Esophagus muscularis mucosa (tissue), 4 donors: Measurements from ENCODE around the gene BCL11B. TPM values are rescaled to one million over a fixed set of nuclear protein-coding genes. Genes with fewer than 3 reads are reported as not detected.

Source experiments
- DNase-seq: peaks from one replicate; pipeline ENCODE4 v3.0.0-alpha.2; 2017; ENCODE audit errors: extremely low spot score
- H3K27ac ChIP-seq, 4 donors: fragments of 200-600 bp; sonication (generic); replicated peaks in 1 of 4; 1 replicate in 3 of 4; 2 replicates in 1 of 4; pipeline ENCODE4 v1.5.1; 2016 to 2019; ENCODE audit warnings: mild to moderate bottlenecking in 1 of 4
- H3K27me3 ChIP-seq, 4 donors: fragments of 200-600 bp; sonication (generic); one replicate each; pipeline versions ENCODE4 v1.5.1 to v1.6.0; 2016 to 2019
- H3K36me3 ChIP-seq, 4 donors: fragments of 200-600 bp; sonication (generic); one replicate each; pipeline ENCODE4 v1.5.1; 2016 to 2019
- H3K4me1 ChIP-seq, 4 donors: fragments of 200-600 bp; sonication (generic); one replicate each; pipeline ENCODE4 v1.5.1; 2016 to 2019
- H3K4me3 ChIP-seq, 4 donors: fragments of 200-600 bp; sonication (generic); 1 replicate in 2 of 4; 2 replicates in 2 of 4; pipeline ENCODE4 v1.5.1; 2016 to 2019; ENCODE audit warnings: mild to moderate bottlenecking in 4 of 4, moderate library complexity in 1 of 4
- H3K9me3 ChIP-seq, 4 donors: fragments of 200-600 bp; sonication (generic); 1 replicate in 3 of 4; 2 replicates in 1 of 4; pipeline ENCODE4 v1.5.1; 2016 to 2019
- EP300 ChIP-seq: sonication (generic); formaldehyde crosslinking; IDR thresholded peaks from one replicate; pipeline ENCODE4 v1.6.1; 2017; ENCODE audit warnings: antibody characterized with exemption
- POLR2A ChIP-seq: fragments of 450-650 bp; IDR thresholded peaks from one replicate; pipeline ENCODE4 v1.6.1; 2017; ENCODE audit warnings: antibody characterized with exemption, moderate library complexity, mild to moderate bottlenecking, low read depth
- POLR2AphosphoS5 ChIP-seq, 2 donors: sonication (generic); formaldehyde crosslinking; IDR thresholded peaks; one replicate each; pipeline ENCODE4 v1.6.1; 2017; ENCODE audit warnings: antibody characterized with exemption in 2 of 2
- WGBS: methylation state at CpG from one replicate; pipeline ENCODE4 v1.1.5; 2018; 5-methylcytosine and 5-hydroxymethylcytosine counted together
- intact Hi-C: fragments of 100-400 bp; cut with DNase I; formaldehyde crosslinking; loops from one replicate; pipeline ENCODE4 v1.15.1; 2023
- total RNA-seq, 4 donors: library from RNA; depleted of rRNA; stranded (reverse); fragments of >200 nt; gene quantifications; one replicate each; pipeline versions ENCODE4 v1.1.0 to v1.2.1, GENCODE V29; 2016
- TF ChIP-seq, protein P1 (sequence below), 3 experiments: fragments of 200-600 bp in 2 of 3; fragments of 450-650 bp in 1 of 3; sonication (generic) in 2 of 3; IDR thresholded peaks; one replicate each; pipeline ENCODE4 v1.5.1; 2017 to 2019; ENCODE audit warnings: antibody characterized with exemption in 3 of 3, mild to moderate bottlenecking in 2 of 3, moderate library complexity in 1 of 3

The BCL11B gene
- total RNA-seq, 4 donors from 2014 or later, result 0.34 to 0.65 (median 0.46) TPM

DNA sequence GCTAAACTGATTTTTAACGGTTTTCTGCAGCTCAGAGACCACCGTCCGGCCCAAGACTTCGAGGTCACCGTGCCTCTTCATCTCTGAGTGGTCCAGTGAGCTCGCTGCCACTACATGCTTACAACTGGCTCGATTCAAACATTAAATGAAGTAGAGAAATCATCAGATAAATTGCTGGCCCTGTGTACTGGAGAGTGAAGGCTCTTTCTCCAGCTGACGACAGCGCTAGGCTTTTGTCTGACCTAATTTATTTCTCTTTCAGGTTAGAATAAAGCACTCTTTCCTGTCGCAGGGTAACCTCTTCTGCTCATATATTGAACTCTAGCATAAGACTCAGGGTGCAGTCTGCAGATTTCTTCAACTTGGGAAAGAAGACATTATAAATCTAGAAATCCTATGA, 6.4 kb downstream of the BCL11B start:
- TF ChIP-seq POLR2AphosphoS5 (IDR thresholded peaks at IDR 0.05), result no peak
- TF ChIP-seq EP300, result no peak
- TF ChIP-seq, protein P1, sequence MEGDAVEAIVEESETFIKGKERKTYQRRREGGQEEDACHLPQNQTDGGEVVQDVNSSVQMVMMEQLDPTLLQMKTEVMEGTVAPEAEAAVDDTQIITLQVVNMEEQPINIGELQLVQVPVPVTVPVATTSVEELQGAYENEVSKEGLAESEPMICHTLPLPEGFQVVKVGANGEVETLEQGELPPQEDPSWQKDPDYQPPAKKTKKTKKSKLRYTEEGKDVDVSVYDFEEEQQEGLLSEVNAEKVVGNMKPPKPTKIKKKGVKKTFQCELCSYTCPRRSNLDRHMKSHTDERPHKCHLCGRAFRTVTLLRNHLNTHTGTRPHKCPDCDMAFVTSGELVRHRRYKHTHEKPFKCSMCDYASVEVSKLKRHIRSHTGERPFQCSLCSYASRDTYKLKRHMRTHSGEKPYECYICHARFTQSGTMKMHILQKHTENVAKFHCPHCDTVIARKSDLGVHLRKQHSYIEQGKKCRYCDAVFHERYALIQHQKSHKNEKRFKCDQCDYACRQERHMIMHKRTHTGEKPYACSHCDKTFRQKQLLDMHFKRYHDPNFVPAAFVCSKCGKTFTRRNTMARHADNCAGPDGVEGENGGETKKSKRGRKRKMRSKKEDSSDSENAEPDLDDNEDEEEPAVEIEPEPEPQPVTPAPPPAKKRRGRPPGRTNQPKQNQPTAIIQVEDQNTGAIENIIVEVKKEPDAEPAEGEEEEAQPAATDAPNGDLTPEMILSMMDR (IDR thresholded peaks at IDR 0.05), result no peak
- no peak for TF ChIP-seq POLR2A
- H3K27me3 ChIP-seq, result peaks cover 0 to 92% (median 36%) of the 10 kb centered on the region in 4 donors
- H3K4me1 ChIP-seq, result peaks cover 9 to 18% (median 15%) of the 10 kb centered on the region in 4 donors
- H3K9me3 ChIP-seq, result no peaks in the 10 kb centered on the region
- H3K4me3 ChIP-seq, result no peak overlapping the region
- no peak for DNase-seq
- intact Hi-C loops, result no loop called here
- no peaks in the 10 kb centered on the region for H3K36me3 ChIP-seq
- 84% methylated on average over 10 of the region's 10 CpGs for WGBS
- H3K27ac ChIP-seq, result no peak overlapping the region

DNA sequence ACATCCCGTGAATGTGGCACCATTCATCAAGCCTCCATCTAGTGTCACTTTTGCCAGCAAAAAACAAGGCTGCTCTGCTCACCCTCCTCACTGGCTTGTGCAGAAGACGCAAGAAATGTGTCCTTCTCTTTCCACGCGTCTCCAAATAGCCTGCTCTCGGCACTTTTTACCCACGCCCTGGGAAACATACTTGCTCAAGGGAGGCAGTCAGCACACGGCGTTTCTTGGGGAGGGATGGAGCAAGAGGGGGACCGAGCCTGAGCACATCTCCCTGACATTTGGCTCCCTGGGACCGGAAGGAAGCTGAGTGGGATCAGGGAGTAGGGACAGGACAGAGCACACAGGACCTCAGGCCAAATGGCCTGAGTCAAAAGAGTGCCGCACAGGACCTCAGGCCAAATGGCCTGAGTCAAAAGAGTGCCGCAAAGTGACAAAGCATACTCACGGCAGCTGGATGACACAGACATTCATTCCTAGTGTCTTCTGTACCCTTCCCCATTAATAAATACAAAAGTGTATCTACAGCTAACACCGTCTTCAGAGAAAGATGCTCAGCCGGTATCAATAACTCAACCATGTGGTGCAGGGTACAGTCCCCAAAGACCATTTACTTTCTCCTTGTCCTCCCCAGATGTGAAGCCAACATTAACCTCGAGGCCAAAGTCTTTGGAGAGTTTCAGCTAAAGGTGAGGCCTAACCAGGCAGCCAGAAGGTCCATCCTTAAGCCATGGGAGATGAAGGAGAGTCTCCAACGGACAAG, 7.1 kb downstream of the BCL11B start:
- intact Hi-C loops, result no loop called here
- Histone ChIP-seq H3K36me3 (no peaks in the 10 kb centered on the region), H3K4me3 (no peak overlapping the region), H3K9me3 (no peaks in the 10 kb centered on the region), H3K4me1 (peaks cover 2 to 12% (median 8%) of the 10 kb centered on the region in 4 donors), H3K27me3 (peaks cover 0 to 87% (median 30%) of the 10 kb centered on the region in 4 donors), H3K27ac (no peak overlapping the region)
- no peak for DNase-seq
- TF ChIP-seq EP300 (no peak), POLR2A (no peak), POLR2AphosphoS5 (IDR thresholded peaks at IDR 0.05) (no peak)
- TF ChIP-seq, protein P1 (IDR thresholded peaks at IDR 0.05), result no peak
- 75% methylated on average over 16 of the region's 17 CpGs for WGBS

GRCh38 chr14:99263564-99264330, 8.2 kb downstream of the BCL11B start:
- peaks cover 0 to 82% (median 19%) of the 10 kb centered on the region in 4 donors for H3K27me3 ChIP-seq

DNA sequence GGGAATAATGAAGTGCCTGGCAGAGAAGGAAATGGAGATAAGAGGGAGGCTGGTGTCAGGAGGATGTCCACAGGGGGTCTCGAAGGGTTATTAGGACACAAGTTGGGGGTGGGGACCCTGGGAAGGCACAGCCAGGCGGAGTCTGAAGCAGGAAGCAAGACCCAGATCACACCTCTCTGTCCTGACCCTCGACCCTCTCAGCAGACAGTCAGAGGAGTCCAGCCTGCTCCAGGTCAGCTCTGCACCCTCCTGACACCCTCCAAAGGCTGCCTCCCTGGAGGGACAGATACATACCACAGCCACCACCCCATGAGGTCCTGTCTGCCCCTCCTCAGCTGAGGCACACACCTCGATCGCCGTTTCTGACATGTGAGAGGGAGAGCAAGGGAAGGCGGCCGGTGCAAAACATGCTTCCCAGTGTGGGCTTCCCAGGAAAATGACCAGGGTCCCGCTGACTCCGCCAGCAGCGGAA, 9.0 kb downstream of the BCL11B start:
- no peak for TF ChIP-seq EP300
- TF ChIP-seq, protein P1 (IDR thresholded peaks at IDR 0.05), result no peak
- TF ChIP-seq POLR2A, result no peak
- no peak for TF ChIP-seq POLR2AphosphoS5 (IDR thresholded peaks at IDR 0.05)
- no peak for DNase-seq
- Histone ChIP-seq H3K4me3 (no peak overlapping the region), H3K36me3 (no peaks in the 10 kb centered on the region), H3K27ac (no peak overlapping the region), H3K4me1 (peaks cover 0 to 7% (median 2%) of the 10 kb centered on the region in 4 donors), H3K9me3 (no peaks in the 10 kb centered on the region), H3K27me3 (peaks cover 0 to 82% (median 14%) of the 10 kb centered on the region in 4 donors)
- 60% methylated on average over 11 of the region's 11 CpGs for WGBS
- intact Hi-C loops, result no loop called here

More at GRCh38 chr14:99263564-99264330, 8.2 kb downstream of the BCL11B start:
- 76% methylated on average over 8 of the region's 8 CpGs for WGBS
- H3K4me1 ChIP-seq, result peaks cover 0 to 7% (median 2%) of the 10 kb centered on the region in 4 donors
- H3K9me3 ChIP-seq, result no peaks in the 10 kb centered on the region
- no peak overlapping the region for H3K4me3 ChIP-seq
- TF ChIP-seq, protein P1 (IDR thresholded peaks at IDR 0.05), result no peak
- DNase-seq, result no peak
- intact Hi-C loops, result no loop called here
- no peaks in the 10 kb centered on the region for H3K36me3 ChIP-seq
- no peak overlapping the region for H3K27ac ChIP-seq
